ENCODE measurements around the gene PRDM16. TPM values are rescaled to one million over a fixed set of nuclear protein-coding genes. Genes with fewer than 3 reads are reported as not detected.
A peak's percentile ranks its signal among the peaks of the same experiment; 100 is the strongest.

Gene PRDM16
- total and polyA plus RNA-seq, 4 donors = 0.05 to 0.67 (median 0.19) TPM

- no peaks in the 10 kb centered on the region for H3K9me3 ChIP-seq (ENCODE audit: control insufficient read depth in 4 of 4, low read length in 3 of 4)
- TF ChIP-seq SP1 (IDR thresholded peaks at IDR 0.05) = no peak
- no peak for TF ChIP-seq FOXA1 (IDR thresholded peaks at IDR 0.05)
- TF ChIP-seq REST (IDR thresholded peaks at IDR 0.05) = no peak
- no peak for TF ChIP-seq HNF4G (IDR thresholded peaks at IDR 0.05)
- H3K27ac ChIP-seq (ENCODE audit: low read depth in 1 of 2, low read length in 2 of 2) = no peak overlapping the region
- H3K4me1 ChIP-seq (ENCODE audit: control insufficient read depth in 4 of 4, insufficient read depth in 4 of 4, low read length in 3 of 4) = peaks cover 0 to 15% (median 7%) of the 10 kb centered on the region in 4 donors
- WGBS = 67% methylated on average over 12 of the region's 12 CpGs
- no peak for DNase-seq (ENCODE audit: low spot score)
- no peak overlapping the region for H3K4me3 ChIP-seq (ENCODE audit: low read depth in 1 of 3, low read length in 3 of 3)
- no peaks in the 10 kb centered on the region for H3K36me3 ChIP-seq (ENCODE audit: control insufficient read depth in 4 of 4, insufficient read depth in 3 of 4, low read depth in 1 of 4, low read length in 3 of 4)
- H3K27me3 ChIP-seq (ENCODE audit: control insufficient read depth in 4 of 4, insufficient read depth in 4 of 4, low read length in 3 of 4) = peaks cover 0 to 4% (median 1%) of the 10 kb centered on the region in 4 donors
- no peak overlapping the region for H3K9ac ChIP-seq (ENCODE audit: low read depth in 1 of 2, low read length in 2 of 2)
Measured at GRCh38 chr1:3450983-3451382, 382.0 kb downstream of the PRDM16 start.

GRCh38 chr1:3451994-3452865 lies 383.2 kb downstream of the PRDM16 start:
- peaks cover 0 to 4% (median 1%) of the 10 kb centered on the region in 4 donors for H3K27me3 ChIP-seq (ENCODE audit: control insufficient read depth in 4 of 4, insufficient read depth in 4 of 4, low read length in 3 of 4)
- peak overlapping the region in 1 of 2 donors; percentile 20 for H3K9ac ChIP-seq (ENCODE audit: low read depth in 1 of 2, low read length in 2 of 2)
- 77% methylated on average over 23 of the region's 23 CpGs for WGBS
- H3K9me3 ChIP-seq (ENCODE audit: control insufficient read depth in 4 of 4, low read length in 3 of 4) = no peaks in the 10 kb centered on the region
- peaks cover 0 to 15% (median 7%) of the 10 kb centered on the region in 4 donors for H3K4me1 ChIP-seq (ENCODE audit: control insufficient read depth in 4 of 4, insufficient read depth in 4 of 4, low read length in 3 of 4)
- H3K27ac ChIP-seq (ENCODE audit: low read depth in 1 of 2, low read length in 2 of 2) = no peak overlapping the region
- no peak for DNase-seq (ENCODE audit: low spot score)
- H3K36me3 ChIP-seq (ENCODE audit: control insufficient read depth in 4 of 4, insufficient read depth in 3 of 4, low read depth in 1 of 4, low read length in 3 of 4) = no peaks in the 10 kb centered on the region
- no peak overlapping the region for H3K4me3 ChIP-seq (ENCODE audit: low read depth in 1 of 3, low read length in 3 of 3)
- TF ChIP-seq FOXA1 (IDR thresholded peaks at IDR 0.05) (no peak), REST (IDR thresholded peaks at IDR 0.05) (no peak), ATF3 (IDR thresholded peaks at IDR 0.05) (no peak), ZBTB33 (IDR thresholded peaks at IDR 0.05) (no peak), CTCF (IDR thresholded peaks at IDR 0.05; ENCODE audit: low read depth, low read length, missing input control) (no peak), NR2F2 (IDR thresholded peaks at IDR 0.05) (no peak), EGR1 (IDR thresholded peaks at IDR 0.05; ENCODE audit: low read depth in 2 of 2) (no peak)
